MCF 10A (cell line): ENCODE results near the gene ANKH. TPM values are rescaled to one million over a fixed set of nuclear protein-coding genes. Genes with fewer than 3 reads are reported as not detected.

ENCODE experiments used
- BruUV-seq: library from RNA; stranded (reverse); fragments of 400-500 nt; replicated peaks from 2 replicates; lab custom pipeline; 2021; lab: Mats Ljungman, UMichigan
- CTCF ChIA-PET: fragments of 300-600 bp; sonication (Branson Sonifier 250); formaldehyde crosslinking; extraction: SDS; loops from one replicate; lab custom pipeline; 2021; ENCODE audit warnings: antibody characterized with exemption, inconsistent platforms; lab: Yijun Ruan, JAX
- POLR2A ChIA-PET: fragments of 300-600, 350-650 bp; sonication (Branson Sonifier 250); formaldehyde crosslinking; extraction: SDS; loops from one replicate; lab custom pipeline; 2020; ENCODE audit warnings: antibody characterized with exemption, inconsistent platforms; lab: Yijun Ruan, JAX
- DNase-seq: peaks from one replicate; pipeline ENCODE4 v3.0.0-alpha.2; 2018; ENCODE audit not compliant: unreplicated experiment
- H3K27ac Mint-ChIP-seq: one replicate; pipeline ENCODE4 v1.8.0; 2022; ENCODE audit warnings: mild to moderate bottlenecking, low read depth, mixed read lengths; ENCODE audit not compliant: unreplicated experiment
- H3K27me3 Mint-ChIP-seq: one replicate; pipeline ENCODE4 v1.8.0; 2022; ENCODE audit warnings: mixed read lengths; ENCODE audit not compliant: insufficient read depth, unreplicated experiment
- H3K36me3 Mint-ChIP-seq: one replicate; pipeline ENCODE4 v1.8.0; 2022; ENCODE audit warnings: mild to moderate bottlenecking, moderate library complexity, mixed read lengths; ENCODE audit not compliant: insufficient read depth, unreplicated experiment
- H3K4me1 Mint-ChIP-seq: one replicate; pipeline ENCODE4 v1.8.0; 2022; ENCODE audit warnings: mixed read lengths; ENCODE audit not compliant: insufficient read depth, unreplicated experiment
- H3K4me3 Mint-ChIP-seq: one replicate; pipeline ENCODE4 v1.8.0; 2022; ENCODE audit warnings: mild to moderate bottlenecking, moderate library complexity, mixed read lengths; ENCODE audit not compliant: unreplicated experiment
- H3K9me3 Mint-ChIP-seq: one replicate; pipeline ENCODE4 v1.8.0; 2022; ENCODE audit warnings: mixed read lengths; ENCODE audit not compliant: unreplicated experiment
- CTCF ChIP-seq: fragments of 200-600 bp; IDR thresholded peaks from one replicate; pipeline ENCODE4 v1.8.0; 2022; ENCODE audit warnings: antibody characterized with exemption, mild to moderate bottlenecking; ENCODE audit not compliant: unreplicated experiment
- intact Hi-C: fragments of 100-400 bp; cut with micrococcal nuclease; formaldehyde crosslinking; loops from 2 replicates; pipeline ENCODE4 v1.14.1; 2022
- total RNA-seq: library from RNA; stranded (reverse); gene quantifications from 2 replicates; pipeline ENCODE4 v1.2.3, GENCODE V29; 2022

Gene ANKH
- total RNA-seq, 1 experiment from 2014 or later, result 65.7 TPM

GRCh38 chr5:14713476-14714390 lies 157.8 kb downstream of the ANKH start:
- no TSS peak for BruUV-seq
- no peak for TF ChIP-seq CTCF
- Mint-ChIP-seq H3K36me3 (peaks cover 77% of the 10 kb centered on the region), H3K4me1 (no peaks in the 10 kb centered on the region), H3K27me3 (no peaks in the 10 kb centered on the region), H3K27ac (peak overlapping the region; percentile 35), H3K9me3 (no peaks in the 10 kb centered on the region), H3K4me3 (no peak overlapping the region)
- CTCF ChIA-PET, result interaction anchor here (0.5 to 4.8 kb wide), 2 partner anchors 13 to 1110 kb away, joined by 3 to 26 read pairs; no protein-coding TSS in a partner anchor
- intact Hi-C loops, result no loop called here
- no peak for DNase-seq
- POLR2A ChIA-PET, result interaction anchor here (1.0 to 1.2 kb wide), 2 partner anchors 11 to 13 kb away, joined by 3 read pairs; no protein-coding TSS in a partner anchor

- CTCF ChIA-PET, result interaction anchor here (0.5 to 4.8 kb wide), 3 partner anchors 14 to 1111 kb away, joined by 3 to 26 read pairs (median 3); no protein-coding TSS in a partner anchor
- no peaks in the 10 kb centered on the region for H3K4me1 Mint-ChIP-seq
- peaks cover 80% of the 10 kb centered on the region for H3K36me3 Mint-ChIP-seq
- no peaks in the 10 kb centered on the region for H3K9me3 Mint-ChIP-seq
- no peaks in the 10 kb centered on the region for H3K27me3 Mint-ChIP-seq
- POLR2A ChIA-PET, result interaction anchor here (1.2 kb wide), 1 partner anchor 10 kb away, joined by 3 read pairs; no protein-coding TSS in a partner anchor
- no TSS peak for BruUV-seq
- intact Hi-C loops, result no loop called here
- H3K27ac Mint-ChIP-seq, result peak overlapping the region; percentile 35
- TF ChIP-seq CTCF, result no peak
- H3K4me3 Mint-ChIP-seq, result no peak overlapping the region
- no peak for DNase-seq
These were observed 158.9 kb downstream of the ANKH start for GRCh38 chr5:14712666-14713065.

DNA sequence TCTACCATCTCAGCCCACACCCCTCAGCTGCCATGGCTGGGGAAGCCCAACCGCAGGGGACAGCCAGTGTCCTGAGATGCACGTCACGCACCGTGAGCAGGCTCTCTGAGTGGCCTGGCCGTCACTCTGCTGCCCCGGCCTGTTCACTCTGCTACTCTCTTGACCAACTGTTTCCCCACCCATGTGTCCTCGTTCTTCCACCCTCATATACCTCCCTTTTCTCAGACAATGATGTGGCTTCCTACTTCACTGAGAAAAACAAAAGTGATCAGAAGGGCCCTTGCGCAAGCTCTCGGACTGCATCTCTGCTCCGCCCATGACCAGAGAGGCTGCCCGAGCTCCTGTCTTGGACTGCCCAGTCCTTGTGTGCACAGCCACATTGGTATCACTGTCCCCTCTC lies 159.4 kb downstream of the ANKH start:
- Mint-ChIP-seq H3K4me3 (no peak overlapping the region), H3K9me3 (no peaks in the 10 kb centered on the region), H3K4me1 (no peaks in the 10 kb centered on the region), H3K36me3 (peaks cover 77% of the 10 kb centered on the region), H3K27ac (peak overlapping the region; percentile 28), H3K27me3 (no peaks in the 10 kb centered on the region)
- intact Hi-C loops, result no loop called here
- ChIA-PET CTCF (interaction anchor here (0.6 to 4.8 kb wide), 3 partner anchors 15 to 34 kb away, joined by 3 to 26 read pairs (median 3); no protein-coding TSS in a partner anchor), POLR2A (no interaction called here)
- TF ChIP-seq CTCF, result no peak
- BruUV-seq, result no TSS peak
- no peak for DNase-seq

DNA sequence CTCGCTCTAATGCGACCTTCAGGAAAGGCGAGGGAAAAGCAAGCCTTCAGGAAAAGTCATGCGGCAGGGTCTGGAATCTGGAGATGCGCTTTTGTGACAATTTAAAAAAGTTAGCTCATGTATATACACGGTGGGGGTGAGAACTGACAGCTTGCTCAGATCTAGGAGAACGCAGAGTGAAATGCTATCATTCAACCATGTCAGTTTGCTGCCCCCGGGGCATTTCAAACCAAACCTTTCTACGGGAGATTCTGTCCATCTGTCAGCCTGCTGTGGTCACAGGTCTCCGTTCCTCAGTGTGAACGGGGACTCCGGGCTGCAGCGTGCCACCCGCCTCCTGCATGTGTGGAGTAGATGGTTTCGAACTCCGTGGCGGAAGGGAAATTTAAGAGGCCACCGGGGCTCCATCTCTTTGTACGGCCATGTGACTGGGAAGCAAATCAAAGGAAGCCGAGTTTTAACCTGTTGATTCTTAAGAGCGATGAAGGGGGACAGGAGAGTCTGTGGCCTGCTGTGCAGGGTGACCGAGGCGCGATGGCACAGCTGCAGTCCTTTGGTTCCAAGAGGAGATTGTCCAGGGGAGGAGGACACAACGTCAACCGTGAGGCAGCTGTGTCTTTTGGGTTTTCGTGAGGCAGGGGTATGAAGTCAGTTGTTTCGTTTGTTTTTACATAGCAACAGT lies 161.1 kb downstream of the ANKH start:
- no TSS peak for BruUV-seq
- Mint-ChIP-seq H3K4me1 (peaks cover 6% of the 10 kb centered on the region), H3K4me3 (no peak overlapping the region), H3K36me3 (peaks cover 80% of the 10 kb centered on the region), H3K27me3 (no peaks in the 10 kb centered on the region), H3K27ac (no peak overlapping the region), H3K9me3 (no peaks in the 10 kb centered on the region)
- intact Hi-C loops, result no loop called here
- POLR2A ChIA-PET, result interaction anchor here (0.6 kb wide), 1 partner anchor 310 kb away, joined by 3 read pairs; no protein-coding TSS in a partner anchor
- DNase-seq, result no peak
- TF ChIP-seq CTCF, result no peak
- CTCF ChIA-PET, result interaction anchor here (0.5 to 4.8 kb wide), 4 partner anchors 17 to 396 kb away, joined by 3 to 26 read pairs (median 4); no protein-coding TSS in a partner anchor
